Keratinocyte (primary cell): ENCODE data around the gene RETREG1. TPM values are rescaled to one million over a fixed set of nuclear protein-coding genes. Genes with fewer than 3 reads are reported as not detected.

Experiments
- DNase-seq: peaks from one replicate; pipeline ENCODE4 v3.0.0-alpha.2; 2011; ENCODE audit warnings: low read depth, missing footprints, low spot score
- FAIRE-seq: peaks from 2 replicates; lab custom pipeline; 2011; peaks lifted over from hg19 to GRCh38; lab: Jason Lieb, UNC
- H2AFZ ChIP-seq: 2 replicates; pipeline ENCODE4 v1.6.0; 2012; ENCODE audit warnings: low read length, control low read depth, inconsistent platforms; ENCODE audit not compliant: control insufficient read depth
- H3K27ac ChIP-seq: 2 replicates; pipeline ENCODE4 v1.5.1; 2011; ENCODE audit warnings: low read length; ENCODE audit not compliant: control insufficient read depth, insufficient read depth
- H3K27me3 ChIP-seq: 3 replicates; pipeline ENCODE4 v1.6.0; 2011; ENCODE audit warnings: low read length; ENCODE audit not compliant: control insufficient read depth, insufficient read depth; ENCODE audit errors: extremely low read depth
- H3K36me3 ChIP-seq, 2 experiments: 2 replicates in 1 of 2; 3 replicates in 1 of 2; pipeline ENCODE4 v1.5.1; 2011; ENCODE audit warnings: low read length in 2 of 2, mild to moderate bottlenecking in 1 of 2; ENCODE audit not compliant: control insufficient read depth in 2 of 2, insufficient read depth in 2 of 2; ENCODE audit errors: extremely low read depth in 1 of 2
- H3K4me1 ChIP-seq: 3 replicates; pipeline ENCODE4 v1.5.1; 2011; ENCODE audit warnings: low read length; ENCODE audit not compliant: control insufficient read depth, insufficient read depth; ENCODE audit errors: extremely low read depth
- H3K4me2 ChIP-seq: 3 replicates; pipeline ENCODE4 v1.6.0; 2011; ENCODE audit warnings: low read depth, low read length; ENCODE audit not compliant: control insufficient read depth, insufficient read depth; ENCODE audit errors: extremely low read depth
- H3K4me3 ChIP-seq, 3 experiments: fragments of 200-600 bp in 1 of 3; sonication (generic) in 1 of 3; 2 replicates in 2 of 3; 3 replicates in 1 of 3; pipeline ENCODE4 v1.5.1; 2011 to 2016; ENCODE audit warnings: low read length in 3 of 3, mild to moderate bottlenecking in 3 of 3, control low read depth in 2 of 3, inconsistent platforms in 1 of 3, low read depth in 1 of 3, mixed read lengths in 1 of 3, mixed run types in 1 of 3, moderate library complexity in 1 of 3; ENCODE audit not compliant: control insufficient read depth in 2 of 3, insufficient read depth in 2 of 3; ENCODE audit errors: extremely low read depth in 1 of 3
- H3K79me2 ChIP-seq: 2 replicates; pipeline ENCODE4 v1.6.0; 2012; ENCODE audit warnings: low read length; ENCODE audit not compliant: control insufficient read depth, insufficient read depth
- H3K9ac ChIP-seq: 3 replicates; pipeline ENCODE4 v1.6.0; 2011; ENCODE audit warnings: low read length; ENCODE audit not compliant: control insufficient read depth, insufficient read depth; ENCODE audit errors: extremely low read depth
- H3K9me1 ChIP-seq: 3 replicates; pipeline ENCODE4 v1.6.0; 2011; ENCODE audit warnings: low read length; ENCODE audit not compliant: control insufficient read depth, insufficient read depth; ENCODE audit errors: extremely low read depth
- H3K9me3 ChIP-seq: 2 replicates; pipeline ENCODE4 v1.5.1; 2012; ENCODE audit warnings: low read depth, low read length; ENCODE audit not compliant: control insufficient read depth
- H4K20me1 ChIP-seq: 3 replicates; pipeline ENCODE4 v1.6.0; 2011; ENCODE audit warnings: low read length; ENCODE audit not compliant: control insufficient read depth, insufficient read depth; ENCODE audit errors: extremely low read depth
- CTCF ChIP-seq, 3 experiments: IDR thresholded peaks in 1 of 3; conservative IDR thresholded peaks in 1 of 3; optimal IDR thresholded peaks in 1 of 3; 2 replicates in 2 of 3; 3 replicates in 1 of 3; pipeline versions ENCODE3 to v1.5.1; 2011; ENCODE audit warnings: low read length in 3 of 3, mild to moderate bottlenecking in 3 of 3, moderate library complexity in 2 of 3, control low read depth in 1 of 3, inconsistent platforms in 1 of 3; ENCODE audit not compliant: insufficient read depth in 2 of 3; ENCODE audit errors: extremely low read depth in 1 of 3
- EZH2 ChIP-seq: IDR thresholded peaks from one replicate; pipeline ENCODE4 v1.6.1; 2012; ENCODE audit warnings: inconsistent platforms, mild to moderate bottlenecking, low read length, moderate library complexity
- dilution Hi-C: fragments of 300-500 bp; cut with MboI; formaldehyde crosslinking; loops from one replicate; pipeline ENCODE4 v1.7.0; 2020; ENCODE audit warnings: low sequenced_read_pairs; ENCODE audit not compliant: extremely low pct_ligation_motif_present
- polyA plus RNA-seq, 5 experiments: library from polyadenylated mRNA; depleted of rRNA in 3 of 5; stranded (reverse) in 3 of 5; stranded (forward) in 1 of 5; unstranded in 1 of 5; fragments of >200 nt; gene quantifications; 1 replicate in 1 of 5; 2 replicates in 3 of 5; 3 replicates in 1 of 5; pipeline versions ENCODE4 v1.2.1 to v1.2.3, GENCODE V29; 2011 to 2012; ENCODE audit warnings: missing spikeins in 2 of 5, low read depth in 1 of 5, low replicate concordance in 1 of 5

Gene RETREG1
- polyA plus RNA-seq, 1 donor (not counting 4 experiments of a cell fraction or from before 2014, with no cell fraction given), result 7.4 TPM

- Histone ChIP-seq H3K9me3 (no peaks in the 10 kb centered on the region), H3K27ac (peak overlapping the region; percentile 71), H3K79me2 (no peaks in the 10 kb centered on the region), H2AFZ (peak overlapping the region; percentile 21), H3K27me3 (no peaks in the 10 kb centered on the region), H4K20me1 (no peaks in the 10 kb centered on the region), H3K4me3 (no peak overlapping the region), H3K9ac (peak overlapping the region; percentile 11), H3K9me1 (peaks cover 2% of the 10 kb centered on the region), H3K36me3 (no peaks in the 10 kb centered on the region), H3K4me1 (peaks cover 12% of the 10 kb centered on the region), H3K4me2 (peak overlapping the region; percentile 2)
- TF ChIP-seq EZH2 (no peak), CTCF (optimal IDR thresholded peaks at IDR 0.05 in 1 of 3, IDR thresholded peaks at IDR 0.05 in 1 of 3, conservative IDR thresholded peaks at IDR 0.05 in 1 of 3; ENCODE audit: extremely low read depth in 1 of 3, insufficient read depth in 2 of 3, low read length in 3 of 3) (no peak)
- dilution Hi-C loops, result no loop called here
- DNase-seq, result no peak
- FAIRE-seq, result peak; percentile 74
These were observed 41.7 kb downstream of the RETREG1 start for GRCh38 chr5:16574789-16575721.

GRCh38 chr5:16573401-16573800 lies 43.4 kb downstream of the RETREG1 start:
- FAIRE-seq (no peak), DNase-seq (no peak)
- dilution Hi-C loops, result no loop called here
- Histone ChIP-seq H3K27me3 (no peaks in the 10 kb centered on the region), H3K4me1 (peaks cover 21% of the 10 kb centered on the region), H3K4me3 (no peak overlapping the region), H3K9me3 (no peaks in the 10 kb centered on the region), H3K27ac (no peak overlapping the region), H3K4me2 (no peak overlapping the region), H3K79me2 (no peaks in the 10 kb centered on the region), H4K20me1 (no peaks in the 10 kb centered on the region), H2AFZ (no peak overlapping the region), H3K36me3 (no peaks in the 10 kb centered on the region), H3K9ac (no peak overlapping the region), H3K9me1 (peaks cover 4% of the 10 kb centered on the region)
- TF ChIP-seq EZH2 (no peak), CTCF (optimal IDR thresholded peaks at IDR 0.05 in 1 of 3, IDR thresholded peaks at IDR 0.05 in 1 of 3, conservative IDR thresholded peaks at IDR 0.05 in 1 of 3; ENCODE audit: extremely low read depth in 1 of 3, insufficient read depth in 2 of 3, low read length in 3 of 3) (no peak)
